Epithelial cell of proximal tubule (primary cell): Measurements from ENCODE around the gene SPAG16. TPM values are rescaled to one million over a fixed set of nuclear protein-coding genes. Genes with fewer than 3 reads are reported as not detected.

Source experiments
- DNase-seq: peaks from one replicate; pipeline ENCODE4 v3.0.0-alpha.2; 2011; ENCODE audit warnings: low read depth
- H3K4me3 ChIP-seq: 2 replicates; pipeline ENCODE4 v1.5.1; 2011; ENCODE audit warnings: low read depth, mild to moderate bottlenecking, low read length
- total RNA-seq: library from RNA; depleted of rRNA; stranded (reverse); fragments of >200 nt; gene quantifications from 2 replicates; pipeline ENCODE4 v1.2.3, GENCODE V29; 2015
- TF ChIP-seq, protein P1 (sequence below): conservative IDR thresholded peaks from 2 replicates; pipeline ENCODE4 v1.5.1; 2012; ENCODE audit warnings: low read depth, mild to moderate bottlenecking, low read length

SPAG16 gene
- total RNA-seq, 1 donor from 2014 or later = 25.5 TPM

DNA sequence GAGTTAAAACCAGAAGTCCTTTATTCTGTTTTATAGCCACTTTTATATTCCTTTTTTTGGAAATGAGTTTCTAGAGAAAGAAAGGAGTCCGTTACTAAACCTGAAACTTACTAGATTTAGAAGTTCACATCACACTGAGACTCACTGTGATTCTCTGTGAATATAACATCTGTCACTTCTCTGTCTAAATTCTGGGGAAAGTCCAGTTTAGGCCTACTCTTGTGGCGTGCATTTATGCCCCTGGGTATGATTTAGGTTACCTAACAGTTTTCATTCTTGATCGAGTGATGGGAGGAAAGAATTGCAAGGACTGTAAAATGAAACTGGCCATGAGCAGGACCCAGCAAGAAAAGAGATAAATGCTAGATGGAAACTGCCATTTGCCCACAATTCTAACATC lies 449.6 kb downstream of the SPAG16 start:
- no peak for DNase-seq
- H3K4me3 ChIP-seq = no peak overlapping the region
- TF ChIP-seq, protein P1, sequence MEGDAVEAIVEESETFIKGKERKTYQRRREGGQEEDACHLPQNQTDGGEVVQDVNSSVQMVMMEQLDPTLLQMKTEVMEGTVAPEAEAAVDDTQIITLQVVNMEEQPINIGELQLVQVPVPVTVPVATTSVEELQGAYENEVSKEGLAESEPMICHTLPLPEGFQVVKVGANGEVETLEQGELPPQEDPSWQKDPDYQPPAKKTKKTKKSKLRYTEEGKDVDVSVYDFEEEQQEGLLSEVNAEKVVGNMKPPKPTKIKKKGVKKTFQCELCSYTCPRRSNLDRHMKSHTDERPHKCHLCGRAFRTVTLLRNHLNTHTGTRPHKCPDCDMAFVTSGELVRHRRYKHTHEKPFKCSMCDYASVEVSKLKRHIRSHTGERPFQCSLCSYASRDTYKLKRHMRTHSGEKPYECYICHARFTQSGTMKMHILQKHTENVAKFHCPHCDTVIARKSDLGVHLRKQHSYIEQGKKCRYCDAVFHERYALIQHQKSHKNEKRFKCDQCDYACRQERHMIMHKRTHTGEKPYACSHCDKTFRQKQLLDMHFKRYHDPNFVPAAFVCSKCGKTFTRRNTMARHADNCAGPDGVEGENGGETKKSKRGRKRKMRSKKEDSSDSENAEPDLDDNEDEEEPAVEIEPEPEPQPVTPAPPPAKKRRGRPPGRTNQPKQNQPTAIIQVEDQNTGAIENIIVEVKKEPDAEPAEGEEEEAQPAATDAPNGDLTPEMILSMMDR = no peak

DNA sequence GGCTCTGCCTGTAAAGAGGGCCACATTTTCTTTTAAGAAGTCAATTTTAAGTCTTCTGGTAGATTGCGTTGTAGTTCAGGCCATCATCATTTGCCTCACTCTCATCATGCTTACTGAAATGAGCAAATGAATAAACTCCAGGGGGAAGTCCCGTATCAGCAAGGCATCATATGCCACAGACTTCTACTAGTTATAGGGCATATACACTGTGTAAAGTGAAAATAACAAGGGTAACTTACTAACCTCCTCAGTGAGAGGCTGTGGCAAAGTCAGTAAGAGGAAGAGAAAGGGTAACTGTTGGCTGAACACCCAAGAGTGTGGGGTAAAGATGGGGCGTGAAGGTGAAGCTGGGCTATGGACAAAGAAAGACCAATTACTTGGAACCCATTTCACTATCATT lies 456.2 kb downstream of the SPAG16 start:
- DNase-seq = no peak
- no peak overlapping the region for H3K4me3 ChIP-seq
- TF ChIP-seq, protein P1 = no peak

GRCh38 chr2:213751446-213751845 lies 467.2 kb downstream of the SPAG16 start:
- TF ChIP-seq, protein P1 = no peak
- DNase-seq = no peak
- H3K4me3 ChIP-seq = no peak overlapping the region

DNA sequence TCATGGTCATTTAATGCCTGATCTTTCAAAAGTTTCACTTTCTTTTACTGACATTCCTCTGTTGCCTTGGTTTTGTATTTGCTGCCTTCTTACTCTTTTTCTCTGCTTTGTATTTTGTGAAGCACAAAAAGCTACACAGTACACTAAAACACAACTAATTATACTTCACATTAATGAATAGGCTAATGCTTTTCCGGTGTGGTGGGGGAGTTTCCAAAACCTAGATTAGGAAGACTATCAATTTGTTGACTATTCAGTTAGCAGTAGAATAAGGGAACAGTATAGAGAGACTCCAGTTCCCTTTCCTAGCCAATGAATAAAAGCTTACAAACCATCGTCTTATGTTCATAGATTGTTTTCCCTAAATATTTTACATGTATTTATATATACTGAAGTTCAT lies 468.3 kb downstream of the SPAG16 start:
- TF ChIP-seq, protein P1 = no peak
- H3K4me3 ChIP-seq = no peak overlapping the region
- DNase-seq = no peak

DNA sequence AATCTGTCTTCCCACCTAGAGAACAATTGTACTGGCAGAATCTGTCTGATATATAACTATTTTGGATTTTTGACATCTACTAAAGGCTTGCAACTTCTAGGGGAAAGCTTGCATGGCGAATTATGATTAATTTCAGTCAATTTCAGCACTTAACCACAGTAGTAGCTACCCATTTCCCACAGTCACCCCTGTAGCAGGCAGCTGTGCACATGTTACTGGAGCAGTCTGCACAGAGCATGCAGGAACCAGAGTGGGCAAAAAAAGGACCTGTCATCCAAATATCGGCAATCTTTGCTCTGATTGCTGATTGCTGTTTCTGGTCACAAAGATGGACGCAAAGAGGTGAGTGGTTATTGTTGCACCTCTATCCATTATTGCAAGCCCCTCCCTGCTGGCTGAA lies 473.3 kb downstream of the SPAG16 start:
- no peak for DNase-seq
- TF ChIP-seq, protein P1 = no peak
- no peak overlapping the region for H3K4me3 ChIP-seq

DNA sequence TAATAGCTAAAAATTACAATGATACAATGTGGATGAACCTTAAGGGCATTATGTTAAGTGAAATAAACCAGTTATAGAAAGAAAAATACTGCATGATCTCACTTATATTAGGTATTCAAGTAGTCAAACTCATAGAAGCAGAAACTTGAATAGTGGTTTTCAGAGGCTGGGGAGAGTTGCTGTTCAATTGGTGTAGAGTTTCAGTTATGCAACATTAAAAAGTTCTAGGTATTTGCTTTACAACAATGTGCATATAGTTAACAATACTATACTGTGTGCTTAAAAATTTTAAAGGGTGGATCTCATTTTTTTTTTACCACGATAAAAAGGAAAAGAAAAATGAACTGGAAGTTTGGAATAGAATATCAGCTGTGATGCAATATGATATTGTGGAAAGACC lies 479.1 kb downstream of the SPAG16 start:
- no peak overlapping the region for H3K4me3 ChIP-seq
- TF ChIP-seq, protein P1 = no peak
- DNase-seq = no peak

DNA sequence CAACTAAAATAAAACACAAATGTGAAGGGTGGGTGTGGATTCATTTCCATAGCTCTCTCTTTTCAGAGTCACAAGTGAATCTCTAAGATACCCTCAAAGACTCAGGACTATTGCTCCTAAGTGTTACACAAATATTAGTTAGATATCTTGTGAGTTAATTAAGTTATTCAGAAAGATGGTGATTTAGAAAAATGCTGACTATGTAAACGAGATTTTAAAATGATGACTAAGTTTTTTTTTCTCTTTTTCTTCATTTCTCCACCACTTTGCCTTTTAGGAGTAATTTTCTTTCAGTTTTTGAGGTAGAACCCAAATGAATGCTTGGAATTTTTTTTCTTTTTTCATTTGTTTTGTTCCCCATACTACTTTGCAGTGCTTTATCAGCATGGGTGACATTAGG lies 479.7 kb downstream of the SPAG16 start:
- DNase-seq = no peak
- H3K4me3 ChIP-seq = no peak overlapping the region
- TF ChIP-seq, protein P1 = no peak
